Vagina (tissue), 2 donors: ENCODE results near the gene PITRM1. TPM values are rescaled to one million over a fixed set of nuclear protein-coding genes. Genes with fewer than 3 reads are reported as not detected.

Experiments used
- DNase-seq, 2 donors: peaks; one replicate each; pipeline ENCODE4 v3.0.0-alpha.2; 2017; ENCODE audit errors: extremely low spot score in 2 of 2
- H3K27ac ChIP-seq: fragments of 200-600 bp; sonication (generic); one replicate; pipeline ENCODE4 v1.5.1; 2019
- H3K27me3 ChIP-seq: fragments of 200-600 bp; sonication (generic); one replicate; pipeline ENCODE4 v1.5.1; 2019
- H3K36me3 ChIP-seq, 2 donors: fragments of 200-600 bp; sonication (generic); one replicate each; pipeline ENCODE4 v1.5.1; 2017 to 2019
- H3K4me1 ChIP-seq: fragments of 200-600 bp; sonication (generic); one replicate; pipeline ENCODE4 v1.5.1; 2019
- H3K4me3 ChIP-seq, 2 donors: fragments of 200-600 bp; sonication (generic); 1 replicate in 1 of 2; 2 replicates in 1 of 2; pipeline ENCODE4 v1.5.1; 2016 to 2019
- H3K9me3 ChIP-seq: fragments of 200-600 bp; sonication (generic); one replicate; pipeline ENCODE4 v1.5.1; 2019
- CTCF ChIP-seq, 3 experiments: fragments of 450-650 bp in 2 of 3; fragments of 200-600 bp in 1 of 3; sonication (generic) in 1 of 3; IDR thresholded peaks; one replicate each; pipeline ENCODE4 v1.5.1; 2017 to 2019; ENCODE audit warnings: antibody characterized with exemption in 3 of 3, mild to moderate bottlenecking in 2 of 3, moderate library complexity in 2 of 3
- POLR2A ChIP-seq, 2 donors: fragments of 450-650 bp; IDR thresholded peaks; one replicate each; pipeline ENCODE4 v1.6.1; 2017; ENCODE audit warnings: antibody characterized with exemption in 2 of 2, mild to moderate bottlenecking in 2 of 2, moderate library complexity in 2 of 2
- POLR2AphosphoS5 ChIP-seq, 2 donors: sonication (generic); formaldehyde crosslinking; IDR thresholded peaks; one replicate each; pipeline ENCODE4 v1.9.0; 2017; ENCODE audit warnings: antibody characterized with exemption in 2 of 2, mild to moderate bottlenecking in 2 of 2, low read depth in 1 of 2; ENCODE audit not compliant: insufficient read depth in 1 of 2
- intact Hi-C: fragments of 100-400 bp; cut with DNase I; formaldehyde crosslinking; loops from one replicate; pipeline ENCODE4 v1.15.1; 2023
- total RNA-seq: library from RNA; depleted of rRNA; stranded (reverse); fragments of >200 nt; gene quantifications from one replicate; pipeline ENCODE4 v1.2.3, GENCODE V29; 2016

PITRM1 gene
- total RNA-seq, 1 donor from 2014 or later, result 58.9 TPM

DNA sequence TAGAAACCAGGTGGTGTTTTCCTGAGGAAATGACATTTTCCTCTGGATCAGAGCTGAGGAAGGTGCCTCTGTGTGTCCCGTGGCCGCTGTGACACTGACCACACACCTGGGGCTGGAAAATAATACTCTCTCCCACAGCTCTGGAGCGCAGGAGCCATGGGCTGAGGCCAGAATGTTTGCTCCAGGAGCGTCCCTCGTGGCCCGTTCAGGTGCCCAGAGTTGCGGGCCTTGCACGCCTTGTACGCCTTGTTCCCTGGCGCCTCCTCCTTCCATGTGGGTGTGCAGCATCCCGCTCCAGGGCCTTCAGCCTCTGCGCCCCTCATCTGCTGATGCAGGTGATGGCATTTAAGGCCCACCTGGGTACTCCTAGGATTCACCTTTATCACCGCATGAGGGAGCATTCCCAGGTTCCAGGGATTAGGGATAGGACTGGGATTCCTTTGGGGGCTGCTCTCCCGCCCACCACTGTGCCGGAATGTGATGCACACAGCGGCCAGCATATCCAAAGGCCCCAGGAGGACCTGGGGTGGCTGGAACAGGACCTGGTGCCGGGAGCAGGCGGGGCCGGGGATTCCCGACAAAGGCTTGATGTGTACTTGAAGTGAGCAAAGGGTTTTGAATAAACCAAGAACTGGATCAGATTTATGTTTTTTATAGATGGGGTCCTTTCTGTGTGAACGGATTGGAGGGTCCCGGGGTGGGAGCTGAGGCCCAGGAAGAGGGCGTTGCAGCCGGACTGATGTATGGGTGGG lies 44.0 kb downstream of the PITRM1 start:
- peaks cover 0 to 26% of the 10 kb centered on the region in 2 donors for H3K36me3 ChIP-seq
- no peak overlapping the region for H3K27ac ChIP-seq
- DNase-seq, result no peak
- H3K27me3 ChIP-seq, result no peaks in the 10 kb centered on the region
- intact Hi-C loops, result no loop called here
- H3K4me3 ChIP-seq, result no peak overlapping the region
- peaks cover 19% of the 10 kb centered on the region for H3K4me1 ChIP-seq
- H3K9me3 ChIP-seq, result no peaks in the 10 kb centered on the region
- TF ChIP-seq POLR2A (IDR thresholded peaks at IDR 0.05) (no peak), CTCF (IDR thresholded peaks at IDR 0.05) (no peak), POLR2AphosphoS5 (IDR thresholded peaks at IDR 0.05; ENCODE audit: insufficient read depth in 1 of 2, low read depth in 1 of 2) (no peak)

- H3K27ac ChIP-seq, result no peak overlapping the region
- no peaks in the 10 kb centered on the region for H3K9me3 ChIP-seq
- no peaks in the 10 kb centered on the region for H3K27me3 ChIP-seq
- no peak overlapping the region for H3K4me3 ChIP-seq
- intact Hi-C loops, result no loop called here
- TF ChIP-seq POLR2A (IDR thresholded peaks at IDR 0.05) (no peak), POLR2AphosphoS5 (IDR thresholded peaks at IDR 0.05; ENCODE audit: insufficient read depth in 1 of 2, low read depth in 1 of 2) (no peak)
- H3K4me1 ChIP-seq, result peaks cover 19% of the 10 kb centered on the region
- peaks cover 0 to 21% of the 10 kb centered on the region in 2 donors for H3K36me3 ChIP-seq
- no peak for DNase-seq
Measured at GRCh38 chr10:3127921-3128320, 44.7 kb downstream of the PITRM1 start.

DNA sequence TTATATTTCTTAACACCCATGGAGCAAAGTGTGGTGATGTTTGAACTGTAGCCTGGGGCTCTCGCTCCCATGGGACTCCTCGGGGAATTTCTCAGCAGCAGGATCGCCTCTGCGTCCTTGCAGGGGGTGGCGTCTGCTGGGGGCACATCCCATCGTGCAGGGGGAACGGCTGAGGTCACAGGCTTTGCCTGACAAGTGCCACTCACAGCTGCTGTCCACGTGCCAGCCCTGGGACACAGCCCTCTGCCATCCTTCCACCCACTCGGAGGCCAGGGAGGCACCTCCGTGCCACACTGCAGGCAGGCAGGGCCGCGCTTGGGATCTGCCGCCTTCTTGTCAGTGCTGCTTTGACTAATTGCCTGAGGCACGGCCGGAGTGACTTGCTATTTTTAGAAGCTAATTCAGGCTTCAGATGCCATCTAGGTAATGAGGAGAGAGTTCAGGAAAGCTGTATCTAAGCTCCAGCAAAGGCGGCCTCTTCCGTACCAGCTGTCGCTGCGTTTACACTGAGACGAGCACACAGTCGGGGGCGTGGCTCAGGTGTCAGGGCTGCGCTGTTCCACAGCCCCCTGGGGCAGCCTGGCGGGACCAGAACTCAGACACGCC lies 45.7 kb downstream of the PITRM1 start:
- Histone ChIP-seq H3K36me3 (peaks cover 0 to 12% of the 10 kb centered on the region in 2 donors), H3K4me1 (peaks cover 19% of the 10 kb centered on the region), H3K27ac (no peak overlapping the region), H3K27me3 (no peaks in the 10 kb centered on the region), H3K4me3 (no peak overlapping the region), H3K9me3 (no peaks in the 10 kb centered on the region)
- TF ChIP-seq POLR2AphosphoS5 (IDR thresholded peaks at IDR 0.05; ENCODE audit: insufficient read depth in 1 of 2, low read depth in 1 of 2), result no peak
- no peak for TF ChIP-seq CTCF (IDR thresholded peaks at IDR 0.05)
- TF ChIP-seq POLR2A (IDR thresholded peaks at IDR 0.05), result no peak
- intact Hi-C loops, result no loop called here
- no peak for DNase-seq

DNA sequence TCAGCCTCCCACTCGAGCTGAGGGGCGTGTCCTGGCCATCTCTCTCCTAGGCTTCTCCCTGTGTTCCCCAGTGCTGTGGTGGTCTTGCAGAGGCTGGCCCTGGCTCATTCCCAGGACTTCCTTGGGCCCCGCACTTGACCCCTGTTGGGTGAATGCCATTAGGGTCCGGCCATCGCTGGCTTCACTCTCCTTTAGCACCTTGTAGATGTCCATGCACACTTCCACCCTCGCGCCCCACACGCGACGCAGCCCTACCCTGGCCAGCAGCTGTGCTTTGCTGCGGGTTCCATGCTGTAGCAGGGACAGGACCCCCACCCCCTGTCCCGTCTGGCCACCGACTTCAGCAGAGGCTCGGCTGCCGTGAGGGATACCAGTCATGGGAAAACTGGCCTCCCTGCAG lies 46.3 kb downstream of the PITRM1 start:
- Histone ChIP-seq H3K27me3 (no peaks in the 10 kb centered on the region), H3K4me3 (no peak overlapping the region), H3K27ac (no peak overlapping the region), H3K4me1 (peaks cover 19% of the 10 kb centered on the region), H3K36me3 (peaks cover 0 to 12% of the 10 kb centered on the region in 2 donors), H3K9me3 (no peaks in the 10 kb centered on the region)
- intact Hi-C loops, result no loop called here
- TF ChIP-seq POLR2A (IDR thresholded peaks at IDR 0.05) (no peak), POLR2AphosphoS5 (IDR thresholded peaks at IDR 0.05; ENCODE audit: insufficient read depth in 1 of 2, low read depth in 1 of 2) (no peak), CTCF (IDR thresholded peaks at IDR 0.05) (no peak)
- DNase-seq, result no peak

DNA sequence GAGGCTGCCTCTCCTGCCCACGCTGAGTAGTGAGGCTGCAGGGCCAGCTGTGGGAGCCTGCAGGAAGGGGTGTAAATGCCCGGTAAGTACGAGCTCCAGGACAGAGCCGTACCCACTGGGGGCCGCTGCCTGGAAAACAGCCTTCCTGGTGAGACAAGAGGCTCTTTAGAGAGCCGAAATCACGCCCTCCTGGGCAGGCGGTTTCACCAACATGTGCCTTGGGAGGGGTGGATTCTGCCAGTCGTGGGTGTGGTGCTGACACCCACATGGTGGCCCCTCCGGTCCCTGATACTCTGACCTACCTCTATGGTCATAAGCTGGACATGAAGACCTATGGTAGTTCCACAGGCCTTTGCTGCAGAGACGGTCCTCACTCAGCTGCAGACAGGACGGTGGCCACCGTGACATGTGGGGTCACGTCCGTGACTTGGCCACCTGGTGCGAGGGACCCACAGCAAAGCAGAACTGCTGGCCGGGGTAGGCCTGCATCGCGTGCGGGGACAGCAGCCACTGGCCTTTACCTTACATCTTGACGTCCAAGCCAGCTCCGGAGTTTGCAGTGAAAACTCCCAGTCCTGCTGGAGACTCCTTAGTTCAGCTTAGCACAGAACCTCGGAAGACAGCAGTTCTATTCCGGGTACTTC lies 46.9 kb downstream of the PITRM1 start:
- Histone ChIP-seq H3K4me1 (peaks cover 19% of the 10 kb centered on the region), H3K36me3 (peaks cover 0 to 12% of the 10 kb centered on the region in 2 donors), H3K27me3 (no peaks in the 10 kb centered on the region), H3K27ac (no peak overlapping the region), H3K4me3 (no peak overlapping the region), H3K9me3 (no peaks in the 10 kb centered on the region)
- intact Hi-C loops, result no loop called here
- TF ChIP-seq CTCF (IDR thresholded peaks at IDR 0.05) (no peak), POLR2A (IDR thresholded peaks at IDR 0.05) (no peak), POLR2AphosphoS5 (IDR thresholded peaks at IDR 0.05; ENCODE audit: insufficient read depth in 1 of 2, low read depth in 1 of 2) (no peak)
- DNase-seq, result no peak
